ENCODE results near the gene PAPSS2.
A peak's percentile ranks its signal among the peaks of the same experiment; 100 is the strongest.
"Not testable (repeated sequence)": the region's sequence is repeated elsewhere in the genome, so short reads cannot be mapped to it uniquely, and the experiment has no call there.

The PAPSS2 gene

GRCh38 chr10:87659571-87660483 is at the start of gene PAPSS2:
TSS of gene PAPSS2 (plus strand) at chr10:87659878. CDS start at chr10:87659982, 104 bp downstream.
- no peak for DNase-seq (ENCODE audit: low read depth in 2 of 2)

- not testable (repeated sequence) for DNase-seq (ENCODE audit: low read depth in 2 of 2)
Observed at GRCh38 chr10:87611341-87611740, 48.3 kb upstream of the PAPSS2 start.

GRCh38 chr10:87612115-87612514 is 47.6 kb upstream of the PAPSS2 start:
- DNase-seq (ENCODE audit: low read depth in 2 of 2): no peak

- no peak for DNase-seq (ENCODE audit: low read depth in 2 of 2)
Observed at GRCh38 chr10:87613751-87614150, 45.9 kb upstream of the PAPSS2 start.

- no peak for DNase-seq (ENCODE audit: low read depth in 2 of 2)
Observed at GRCh38 chr10:87615856-87616255, 43.8 kb upstream of the PAPSS2 start.

- no peak for DNase-seq (ENCODE audit: low read depth in 2 of 2)
Observed at GRCh38 chr10:87617503-87617902, 42.2 kb upstream of the PAPSS2 start.

GRCh38 chr10:87618566-87619423 is 40.9 kb upstream of the PAPSS2 start:
- no peak for DNase-seq (ENCODE audit: low read depth in 2 of 2)

- no peak for DNase-seq (ENCODE audit: low read depth in 2 of 2)
Observed at GRCh38 chr10:87619705-87620104, 40.0 kb upstream of the PAPSS2 start.

- not testable (repeated sequence) for DNase-seq (ENCODE audit: low read depth in 2 of 2)
Observed at GRCh38 chr10:87621440-87621839, 38.2 kb upstream of the PAPSS2 start.

- DNase-seq (ENCODE audit: low read depth in 2 of 2): no peak
Observed at GRCh38 chr10:87622314-87623004, 37.2 kb upstream of the PAPSS2 start.

GRCh38 chr10:87623191-87623590 is 36.5 kb upstream of the PAPSS2 start:
- DNase-seq (ENCODE audit: low read depth in 2 of 2): no peak

- DNase-seq (ENCODE audit: low read depth in 2 of 2): no peak
Observed at GRCh38 chr10:87625661-87626060, 34.0 kb upstream of the PAPSS2 start.

- no peak for DNase-seq (ENCODE audit: low read depth in 2 of 2)
Observed at GRCh38 chr10:87626422-87626892, 33.2 kb upstream of the PAPSS2 start.

- DNase-seq (ENCODE audit: low read depth in 2 of 2): no peak
Observed at GRCh38 chr10:87630171-87630570, 29.5 kb upstream of the PAPSS2 start.

GRCh38 chr10:87632454-87632853 is 27.2 kb upstream of the PAPSS2 start:
- no peak for DNase-seq (ENCODE audit: low read depth in 2 of 2)

GRCh38 chr10:87634311-87634710 is 25.4 kb upstream of the PAPSS2 start:
- DNase-seq (ENCODE audit: low read depth in 2 of 2): no peak

- DNase-seq (ENCODE audit: low read depth in 2 of 2): peak; percentile 11 to 29
Observed at GRCh38 chr10:87635498-87636312, 24.0 kb upstream of the PAPSS2 start.

- no peak for DNase-seq (ENCODE audit: low read depth in 2 of 2)
Observed at GRCh38 chr10:87636313-87636915, 23.3 kb upstream of the PAPSS2 start.

GRCh38 chr10:87639493-87639892 is 20.2 kb upstream of the PAPSS2 start:
- no peak for DNase-seq (ENCODE audit: low read depth in 2 of 2)

GRCh38 chr10:87640043-87640442 is 19.6 kb upstream of the PAPSS2 start:
- DNase-seq (ENCODE audit: low read depth in 2 of 2): no peak

GRCh38 chr10:87642486-87642885 is 17.2 kb upstream of the PAPSS2 start:
- no peak for DNase-seq (ENCODE audit: low read depth in 2 of 2)

Data from stimulated activated CD8-positive, alpha-beta memory T cell treated with anti-CD3 and anti-CD28 coated beads, Interleukin-15, amount 100 ng/mL, for 48 hours (primary cell).